Neutrophil (primary cell): ENCODE results near the gene LIMA1.

Experiments used
- H3K27ac ChIP-seq: fragments of 200-600 bp; sonication (generic); 2 replicates; pipeline ENCODE4 v1.5.1; 2016; ENCODE audit warnings: mild to moderate bottlenecking, moderate library complexity
- H3K27me3 ChIP-seq: fragments of 200-600 bp; sonication (generic); 2 replicates; pipeline ENCODE4 v1.6.0; 2016; ENCODE audit warnings: mild to moderate bottlenecking
- H3K36me3 ChIP-seq: fragments of 200-600 bp; sonication (generic); 2 replicates; pipeline ENCODE4 v1.5.1; 2017
- H3K4me1 ChIP-seq, 2 experiments: fragments of 200-600 bp in 1 of 2; sonication (generic) in 1 of 2; 1 replicate in 1 of 2; 2 replicates in 1 of 2; pipeline versions ENCODE4 v1.5.1 to v1.6.1; 2013 to 2016; ENCODE audit warnings: low read depth in 1 of 2, low read length in 1 of 2, mild to moderate bottlenecking in 1 of 2, moderate library complexity in 1 of 2; ENCODE audit not compliant: control insufficient read depth in 1 of 2, insufficient read depth in 1 of 2
- H3K4me3 ChIP-seq, 2 experiments: fragments of 200-600 bp in 1 of 2; sonication (generic) in 1 of 2; 1 replicate in 1 of 2; 2 replicates in 1 of 2; pipeline ENCODE4 v1.5.1; 2013 to 2016; ENCODE audit warnings: low read depth in 1 of 2, low read length in 1 of 2, mild to moderate bottlenecking in 1 of 2, moderate library complexity in 1 of 2
- H3K9me3 ChIP-seq: fragments of 200-600 bp; sonication (generic); 2 replicates; pipeline ENCODE4 v1.5.1; 2016
- TF ChIP-seq, protein P1 (sequence below): fragments of 200-600 bp; sonication (generic); IDR thresholded peaks from 2 replicates; pipeline ENCODE4 v1.5.1; 2016; ENCODE audit warnings: antibody characterized with exemption

LIMA1 gene

DNA sequence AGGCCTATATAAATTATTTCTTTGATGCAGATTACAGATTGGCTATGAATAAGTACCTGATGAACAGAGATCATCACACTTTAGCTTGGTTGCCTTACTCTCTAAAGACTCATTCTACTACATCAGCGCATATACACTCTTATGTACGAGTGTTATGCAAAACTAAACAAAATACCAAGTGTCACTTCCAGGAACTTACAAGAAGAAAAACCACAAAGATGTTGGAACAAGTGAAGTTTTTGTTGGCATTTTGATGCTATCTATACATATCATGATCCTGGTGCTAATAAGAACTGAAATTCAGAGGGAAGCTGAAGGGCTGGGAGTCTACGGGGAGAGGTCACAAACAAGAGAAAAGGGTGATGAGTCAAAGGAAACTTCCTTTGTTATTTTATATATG lies 68.3 kb downstream of the LIMA1 start:
- no peaks in the 10 kb centered on the region for H3K27me3 ChIP-seq
- H3K36me3 ChIP-seq = no peaks in the 10 kb centered on the region
- H3K9me3 ChIP-seq = no peaks in the 10 kb centered on the region
- no peak overlapping the region for H3K4me3 ChIP-seq
- no peak overlapping the region for H3K27ac ChIP-seq
- TF ChIP-seq, protein P1, sequence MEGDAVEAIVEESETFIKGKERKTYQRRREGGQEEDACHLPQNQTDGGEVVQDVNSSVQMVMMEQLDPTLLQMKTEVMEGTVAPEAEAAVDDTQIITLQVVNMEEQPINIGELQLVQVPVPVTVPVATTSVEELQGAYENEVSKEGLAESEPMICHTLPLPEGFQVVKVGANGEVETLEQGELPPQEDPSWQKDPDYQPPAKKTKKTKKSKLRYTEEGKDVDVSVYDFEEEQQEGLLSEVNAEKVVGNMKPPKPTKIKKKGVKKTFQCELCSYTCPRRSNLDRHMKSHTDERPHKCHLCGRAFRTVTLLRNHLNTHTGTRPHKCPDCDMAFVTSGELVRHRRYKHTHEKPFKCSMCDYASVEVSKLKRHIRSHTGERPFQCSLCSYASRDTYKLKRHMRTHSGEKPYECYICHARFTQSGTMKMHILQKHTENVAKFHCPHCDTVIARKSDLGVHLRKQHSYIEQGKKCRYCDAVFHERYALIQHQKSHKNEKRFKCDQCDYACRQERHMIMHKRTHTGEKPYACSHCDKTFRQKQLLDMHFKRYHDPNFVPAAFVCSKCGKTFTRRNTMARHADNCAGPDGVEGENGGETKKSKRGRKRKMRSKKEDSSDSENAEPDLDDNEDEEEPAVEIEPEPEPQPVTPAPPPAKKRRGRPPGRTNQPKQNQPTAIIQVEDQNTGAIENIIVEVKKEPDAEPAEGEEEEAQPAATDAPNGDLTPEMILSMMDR = no peak
- H3K4me1 ChIP-seq = no peaks in the 10 kb centered on the region

DNA sequence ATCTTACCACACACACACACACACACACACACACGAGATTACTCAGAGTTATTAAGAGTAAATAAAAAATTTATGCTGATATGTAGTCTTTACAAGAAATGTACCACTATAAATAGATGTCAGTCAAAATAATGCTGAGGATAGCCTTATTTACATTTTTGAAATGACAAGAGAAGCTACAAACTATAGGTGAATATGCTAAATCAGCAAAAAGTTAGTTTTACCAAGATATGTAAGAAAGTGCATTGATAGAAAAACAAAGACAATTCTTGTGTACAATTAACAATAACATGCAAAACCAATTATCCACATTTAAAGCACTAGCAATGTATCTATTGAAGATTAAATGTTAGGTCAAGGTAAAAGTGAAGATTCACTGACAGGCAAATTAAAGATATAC lies 69.3 kb downstream of the LIMA1 start:
- Histone ChIP-seq H3K4me3 (no peak overlapping the region), H3K27ac (no peak overlapping the region), H3K27me3 (no peaks in the 10 kb centered on the region), H3K4me1 (no peaks in the 10 kb centered on the region), H3K36me3 (no peaks in the 10 kb centered on the region), H3K9me3 (no peaks in the 10 kb centered on the region)
- TF ChIP-seq, protein P1 = no peak

DNA sequence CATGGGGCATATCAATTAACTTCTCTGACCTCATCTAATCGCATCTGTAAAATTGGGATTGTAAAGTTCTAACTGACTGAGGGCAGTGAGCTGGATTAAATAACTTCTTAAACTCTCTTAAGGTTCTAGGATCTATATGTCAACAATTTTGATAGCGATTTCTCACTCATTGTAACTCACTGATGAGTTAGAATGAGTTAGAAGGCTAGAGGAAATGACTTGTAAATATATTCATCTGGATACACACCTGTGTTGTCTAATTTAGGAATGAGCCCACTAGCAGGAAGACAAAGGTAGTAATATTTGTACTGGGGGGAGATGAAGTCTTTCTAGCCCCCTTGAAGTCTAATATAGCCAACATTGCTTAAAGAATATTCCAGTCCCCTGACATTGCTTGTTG lies 69.9 kb downstream of the LIMA1 start:
- no peaks in the 10 kb centered on the region for H3K36me3 ChIP-seq
- no peak overlapping the region for H3K27ac ChIP-seq
- TF ChIP-seq, protein P1 = no peak
- H3K27me3 ChIP-seq = no peaks in the 10 kb centered on the region
- H3K4me3 ChIP-seq = no peak overlapping the region
- H3K4me1 ChIP-seq = no peaks in the 10 kb centered on the region
- no peaks in the 10 kb centered on the region for H3K9me3 ChIP-seq

DNA sequence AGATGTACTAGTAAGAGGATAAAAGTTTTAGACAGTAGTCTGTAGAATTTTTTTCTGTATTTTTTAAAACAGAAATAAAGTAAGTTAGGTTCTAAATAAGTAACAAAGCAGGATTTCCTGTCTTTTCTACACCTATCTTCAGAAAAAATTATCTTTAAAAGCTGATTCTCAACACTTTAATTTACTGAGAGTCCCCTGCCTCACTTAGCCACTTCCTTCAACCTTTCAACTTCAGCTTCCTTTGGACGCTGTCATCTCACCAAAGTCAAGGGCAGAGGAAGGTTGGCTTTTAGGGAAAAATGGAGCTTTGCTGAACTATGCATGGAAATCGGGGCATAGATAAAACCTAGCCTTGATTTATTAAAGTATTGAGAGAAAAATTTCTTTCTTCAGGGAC lies 71.3 kb downstream of the LIMA1 start:
- TF ChIP-seq, protein P1 = no peak
- H3K27ac ChIP-seq = no peak overlapping the region
- H3K9me3 ChIP-seq = no peaks in the 10 kb centered on the region
- no peaks in the 10 kb centered on the region for H3K36me3 ChIP-seq
- no peaks in the 10 kb centered on the region for H3K27me3 ChIP-seq
- H3K4me1 ChIP-seq = no peaks in the 10 kb centered on the region
- no peak overlapping the region for H3K4me3 ChIP-seq

DNA sequence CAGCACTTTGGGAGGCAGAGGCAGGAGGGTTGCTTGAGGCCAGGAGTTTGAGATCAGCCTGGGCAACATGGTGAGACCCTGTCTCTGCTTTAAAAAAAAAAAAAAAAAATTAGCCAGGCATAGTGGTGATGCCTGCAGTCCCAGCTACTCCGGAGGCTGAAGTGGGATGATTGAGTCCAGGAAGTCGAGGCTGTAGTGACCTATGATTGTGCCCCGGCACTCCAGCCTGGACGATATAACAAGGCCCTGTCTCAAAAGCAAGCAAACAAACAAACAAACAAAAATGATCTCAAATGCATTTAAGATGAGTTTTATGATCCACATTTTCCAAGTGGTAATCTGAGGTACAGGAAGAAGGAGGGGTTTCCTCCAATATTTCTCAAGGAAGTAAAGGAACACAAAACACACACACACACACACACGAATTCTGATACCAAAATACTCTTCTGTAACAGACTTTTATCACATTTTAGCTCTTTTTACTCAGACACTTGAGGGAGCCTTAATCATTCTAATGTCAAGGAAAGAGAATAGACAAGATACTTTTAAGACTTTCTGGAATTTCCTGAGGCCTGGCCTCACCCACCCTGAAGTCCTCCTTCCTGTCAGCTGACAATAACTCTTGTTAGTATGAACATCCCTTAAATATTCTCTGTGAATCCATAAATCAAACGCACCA lies 71.8 kb downstream of the LIMA1 start:
- TF ChIP-seq, protein P1 = no peak
- H3K4me3 ChIP-seq = no peak overlapping the region
- H3K4me1 ChIP-seq = no peaks in the 10 kb centered on the region
- H3K27me3 ChIP-seq = no peaks in the 10 kb centered on the region
- no peak overlapping the region for H3K27ac ChIP-seq
- H3K9me3 ChIP-seq = no peaks in the 10 kb centered on the region
- no peaks in the 10 kb centered on the region for H3K36me3 ChIP-seq
